ENCODE results near the gene CLCN1.
"Not testable (repeated sequence)": the region's sequence is repeated elsewhere in the genome, so short reads cannot be mapped to it uniquely, and the experiment has no call there.

CLCN1 gene

GRCh38 chr7:143392427-143392826, 76.5 kb downstream of the CLCN1 start:
- WGBS (ENCODE audit: extremely low coverage, insufficient coverage, insufficient read length): no CpG with 5 or more reads among the region's 8 CpGs
- not testable (repeated sequence) for H3K4me3 ChIP-seq (ENCODE audit: low read depth, low read length)

GRCh38 chr7:143392875-143393266, 77.0 kb downstream of the CLCN1 start:
- Histone ChIP-seq H3K4ac (ENCODE audit: low read depth, low read length) (no peak overlapping the region), H3K79me2 (ENCODE audit: control insufficient read depth, insufficient read depth, low read length, poor library complexity) (no peaks in the 10 kb centered on the region), H2BK12ac (ENCODE audit: low read length) (no peak overlapping the region), H2AFZ (ENCODE audit: insufficient read depth, low read length, poor library complexity) (no peak overlapping the region), H3K9ac (ENCODE audit: low read length) (no peak overlapping the region), H3K9me3 (ENCODE audit: insufficient read depth, low read depth, low read length) (peaks cover 1% of the 10 kb centered on the region), H4K12ac (ENCODE audit: low read depth, low read length) (no peak overlapping the region), H2BK120ac (ENCODE audit: insufficient read depth, low read length, poor library complexity) (no peak overlapping the region), H3K79me1 (ENCODE audit: low read length) (no peaks in the 10 kb centered on the region), H3K18ac (ENCODE audit: low read length) (no peak overlapping the region), H3K4me2 (ENCODE audit: low read length) (no peak overlapping the region), H4K91ac (ENCODE audit: low read depth, low read length) (no peak overlapping the region), H3K4me3 (ENCODE audit: low read depth, low read length) (no peak overlapping the region), H3K14ac (ENCODE audit: low read length) (no peak overlapping the region), H4K8ac (ENCODE audit: low read depth, low read length) (no peak overlapping the region), H3K4me1 (ENCODE audit: control insufficient read depth in 1 of 2, insufficient read depth in 2 of 2, low read length in 2 of 2) (peaks cover 0 to 9% of the 10 kb centered on the region in 2 experiments), H3K23ac (ENCODE audit: low read length) (no peak overlapping the region), H3K36me3 (ENCODE audit: control insufficient read depth in 1 of 2, insufficient read depth in 2 of 2, low read length in 2 of 2) (peaks cover 87 to 89% of the 10 kb centered on the region in 2 experiments), H3K27me3 (ENCODE audit: insufficient read depth, low read length) (no peaks in the 10 kb centered on the region), H2BK5ac (ENCODE audit: low read depth, low read length, poor library complexity) (no peak overlapping the region), H2AK5ac (ENCODE audit: low read length) (no peak overlapping the region), H3K27ac (ENCODE audit: low read depth, low read length) (no peak overlapping the region)
- WGBS (ENCODE audit: extremely low coverage, insufficient coverage, insufficient read length): no CpG with 5 or more reads among the region's 6 CpGs
- DNase-seq: no peak

More at GRCh38 chr7:143392427-143392826, 76.5 kb downstream of the CLCN1 start:
- H2BK5ac ChIP-seq (ENCODE audit: low read depth, low read length, poor library complexity); H4K12ac ChIP-seq (ENCODE audit: low read depth, low read length); H3K14ac ChIP-seq (ENCODE audit: low read length); H3K4me2 ChIP-seq (ENCODE audit: low read length); H4K8ac ChIP-seq (ENCODE audit: low read depth, low read length); H2BK12ac ChIP-seq (ENCODE audit: low read length); H3K18ac ChIP-seq (ENCODE audit: low read length); H3K23ac ChIP-seq (ENCODE audit: low read length); H3K9me3 ChIP-seq (ENCODE audit: insufficient read depth, low read depth, low read length); H2BK120ac ChIP-seq (ENCODE audit: insufficient read depth, low read length, poor library complexity); H3K9ac ChIP-seq (ENCODE audit: low read length); H3K27me3 ChIP-seq (ENCODE audit: insufficient read depth, low read length); H2AFZ ChIP-seq (ENCODE audit: insufficient read depth, low read length, poor library complexity); H2AK5ac ChIP-seq (ENCODE audit: low read length); H3K4ac ChIP-seq (ENCODE audit: low read depth, low read length); H3K79me2 ChIP-seq (ENCODE audit: control insufficient read depth, insufficient read depth, low read length, poor library complexity); H3K79me1 ChIP-seq (ENCODE audit: low read length); DNase-seq; H3K4me1 ChIP-seq (ENCODE audit: control insufficient read depth in 1 of 2, insufficient read depth in 2 of 2, low read length in 2 of 2); H4K91ac ChIP-seq (ENCODE audit: low read depth, low read length): not testable (repeated sequence)
- Histone ChIP-seq H3K27ac (ENCODE audit: low read depth, low read length) (peak overlapping the region; percentile 45), H3K36me3 (ENCODE audit: control insufficient read depth in 1 of 2, insufficient read depth in 2 of 2, low read length in 2 of 2) (peaks cover 87 to 89% of the 10 kb centered on the region in 2 experiments)

- peaks cover 1% of the 10 kb centered on the region for H3K9me3 ChIP-seq (ENCODE audit: insufficient read depth, low read depth, low read length)
- H3K27me3 ChIP-seq (ENCODE audit: insufficient read depth, low read length): no peaks in the 10 kb centered on the region
- H3K23ac ChIP-seq (ENCODE audit: low read length): no peak overlapping the region
- no peak overlapping the region for H3K4me2 ChIP-seq (ENCODE audit: low read length)
- no peaks in the 10 kb centered on the region for H3K79me2 ChIP-seq (ENCODE audit: control insufficient read depth, insufficient read depth, low read length, poor library complexity)
- H2BK120ac ChIP-seq (ENCODE audit: insufficient read depth, low read length, poor library complexity): no peak overlapping the region
- no peak overlapping the region for H2BK12ac ChIP-seq (ENCODE audit: low read length)
- no peak overlapping the region for H3K27ac ChIP-seq (ENCODE audit: low read depth, low read length)
- H4K8ac ChIP-seq (ENCODE audit: low read depth, low read length): no peak overlapping the region
- H3K9ac ChIP-seq (ENCODE audit: low read length): no peak overlapping the region
- H3K4ac ChIP-seq (ENCODE audit: low read depth, low read length): no peak overlapping the region
- peaks cover 0 to 9% of the 10 kb centered on the region in 2 experiments for H3K4me1 ChIP-seq (ENCODE audit: control insufficient read depth in 1 of 2, insufficient read depth in 2 of 2, low read length in 2 of 2)
- no peak overlapping the region for H2BK5ac ChIP-seq (ENCODE audit: low read depth, low read length, poor library complexity)
- H4K12ac ChIP-seq (ENCODE audit: low read depth, low read length): no peak overlapping the region
- H2AK5ac ChIP-seq (ENCODE audit: low read length): no peak overlapping the region
- no peak overlapping the region for H2AFZ ChIP-seq (ENCODE audit: insufficient read depth, low read length, poor library complexity)
- no peak overlapping the region for H3K18ac ChIP-seq (ENCODE audit: low read length)
- no peak for DNase-seq
- no peak overlapping the region for H3K14ac ChIP-seq (ENCODE audit: low read length)
- peaks cover 87 to 89% of the 10 kb centered on the region in 2 experiments for H3K36me3 ChIP-seq (ENCODE audit: control insufficient read depth in 1 of 2, insufficient read depth in 2 of 2, low read length in 2 of 2)
- no CpG with 5 or more reads among the region's 14 CpGs for WGBS (ENCODE audit: extremely low coverage, insufficient coverage, insufficient read length)
- H3K4me3 ChIP-seq (ENCODE audit: low read depth, low read length): no peak overlapping the region
- no peak overlapping the region for H4K91ac ChIP-seq (ENCODE audit: low read depth, low read length)
- no peaks in the 10 kb centered on the region for H3K79me1 ChIP-seq (ENCODE audit: low read length)
Observed at GRCh38 chr7:143393267-143394041, 77.5 kb downstream of the CLCN1 start.

- peaks cover 1% of the 10 kb centered on the region for H3K9me3 ChIP-seq (ENCODE audit: insufficient read depth, low read depth, low read length)
- H3K9ac ChIP-seq (ENCODE audit: low read length): no peak overlapping the region
- H3K79me2 ChIP-seq (ENCODE audit: control insufficient read depth, insufficient read depth, low read length, poor library complexity): no peaks in the 10 kb centered on the region
- H2AK5ac ChIP-seq (ENCODE audit: low read length): no peak overlapping the region
- H3K4me1 ChIP-seq (ENCODE audit: control insufficient read depth in 1 of 2, insufficient read depth in 2 of 2, low read length in 2 of 2): peaks cover 0 to 9% of the 10 kb centered on the region in 2 experiments
- H2BK120ac ChIP-seq (ENCODE audit: insufficient read depth, low read length, poor library complexity): no peak overlapping the region
- no peak overlapping the region for H3K27ac ChIP-seq (ENCODE audit: low read depth, low read length)
- H3K27me3 ChIP-seq (ENCODE audit: insufficient read depth, low read length): no peaks in the 10 kb centered on the region
- no peak overlapping the region for H3K14ac ChIP-seq (ENCODE audit: low read length)
- H3K18ac ChIP-seq (ENCODE audit: low read length): no peak overlapping the region
- no peaks in the 10 kb centered on the region for H3K79me1 ChIP-seq (ENCODE audit: low read length)
- no peak overlapping the region for H2AFZ ChIP-seq (ENCODE audit: insufficient read depth, low read length, poor library complexity)
- no peak overlapping the region for H4K91ac ChIP-seq (ENCODE audit: low read depth, low read length)
- no peak overlapping the region for H4K12ac ChIP-seq (ENCODE audit: low read depth, low read length)
- H3K23ac ChIP-seq (ENCODE audit: low read length): no peak overlapping the region
- no peak overlapping the region for H2BK5ac ChIP-seq (ENCODE audit: low read depth, low read length, poor library complexity)
- H3K4me2 ChIP-seq (ENCODE audit: low read length): no peak overlapping the region
- no peak overlapping the region for H3K4me3 ChIP-seq (ENCODE audit: low read depth, low read length)
- no CpG with 5 or more reads among the region's 6 CpGs for WGBS (ENCODE audit: extremely low coverage, insufficient coverage, insufficient read length)
- no peak overlapping the region for H3K4ac ChIP-seq (ENCODE audit: low read depth, low read length)
- no peak for DNase-seq
- no peak overlapping the region for H2BK12ac ChIP-seq (ENCODE audit: low read length)
- no peak overlapping the region for H4K8ac ChIP-seq (ENCODE audit: low read depth, low read length)
- H3K36me3 ChIP-seq (ENCODE audit: control insufficient read depth in 1 of 2, insufficient read depth in 2 of 2, low read length in 2 of 2): peaks cover 86 to 89% of the 10 kb centered on the region in 2 experiments
Observed at GRCh38 chr7:143394068-143394467, 78.2 kb downstream of the CLCN1 start.
